ENCODE data around the gene SMARCAD1. TPM values are rescaled to one million over a fixed set of nuclear protein-coding genes. Genes with fewer than 3 reads are reported as not detected.

The SMARCAD1 gene
- total and polyA plus RNA-seq, 9 of the 15 experiments (the other 6 are each of a cell fraction or from before 2014, with no cell fraction given): 11.2 to 52.2 (median 34.6) TPM

- H3K27me3 ChIP-seq (ENCODE audit: control insufficient read depth in 2 of 2, insufficient read depth in 2 of 2, low read length in 2 of 2): no peaks in the 10 kb centered on the region
- no peaks in the 10 kb centered on the region for H4K20me1 ChIP-seq (replicated peaks; ENCODE audit: control insufficient read depth, insufficient read depth, low read length)
- no peaks in the 10 kb centered on the region for H3K9me1 ChIP-seq (ENCODE audit: control insufficient read depth, insufficient read depth, low read length)
- ATAC-seq (peak; percentile 32; the same call in 2 of the 3 replicates), DNase-seq (ENCODE audit: extremely low read depth in 1 of 4, low spot score in 3 of 4) (no peak), FAIRE-seq (no peak)
- in situ Hi-C loops (cut with MboI): no loop called here
- H3K79me2 ChIP-seq (ENCODE audit: control insufficient read depth, insufficient read depth, low read length): peaks cover 55% of the 10 kb centered on the region
- H3K27ac ChIP-seq (ENCODE audit: extremely low read depth, low read depth, low read length): no peak overlapping the region
- 74% methylated on average over 1 of the region's 1 CpG for WGBS (ENCODE audit: insufficient coverage, low coverage, missing lambda C conversion rate)
- peaks cover 69% of the 10 kb centered on the region for H3K36me3 ChIP-seq (ENCODE audit: control insufficient read depth, insufficient read depth, low read length)
- H2AFZ ChIP-seq (ENCODE audit: low read depth, low read length): no peak overlapping the region
- ChIA-PET POLR2A (interaction anchor here (0.8 to 1.9 kb wide), 2 partner anchors 9 to 15 kb away, joined by 3 to 6 read pairs; partner anchors contain the start of gene SMARCAD1), CTCF (ENCODE audit: low intra/inter-chr PET ratio) (no interaction called here)
- no peak overlapping the region for H3K9ac ChIP-seq (ENCODE audit: insufficient read depth in 1 of 2, low read depth in 2 of 2, low read length in 2 of 2)
- no peaks in the 10 kb centered on the region for H3K9me3 ChIP-seq (replicated peaks; ENCODE audit: control insufficient read depth, insufficient read depth, low read depth, low read length)
- BruUV-seq (replicated peaks): no TSS peak
- H3K4me1 ChIP-seq (replicated peaks in 1 of 2; ENCODE audit: control insufficient read depth in 2 of 2, insufficient read depth in 2 of 2, low read length in 2 of 2): no peaks in the 10 kb centered on the region
- H3K4me3 ChIP-seq: no peak overlapping the region
- no peak overlapping the region for H3K4me2 ChIP-seq (ENCODE audit: insufficient read depth, low read length)
- intact Hi-C loops (cut with micrococcal nuclease): no loop called here
- TF ChIP-seq, protein P1, sequence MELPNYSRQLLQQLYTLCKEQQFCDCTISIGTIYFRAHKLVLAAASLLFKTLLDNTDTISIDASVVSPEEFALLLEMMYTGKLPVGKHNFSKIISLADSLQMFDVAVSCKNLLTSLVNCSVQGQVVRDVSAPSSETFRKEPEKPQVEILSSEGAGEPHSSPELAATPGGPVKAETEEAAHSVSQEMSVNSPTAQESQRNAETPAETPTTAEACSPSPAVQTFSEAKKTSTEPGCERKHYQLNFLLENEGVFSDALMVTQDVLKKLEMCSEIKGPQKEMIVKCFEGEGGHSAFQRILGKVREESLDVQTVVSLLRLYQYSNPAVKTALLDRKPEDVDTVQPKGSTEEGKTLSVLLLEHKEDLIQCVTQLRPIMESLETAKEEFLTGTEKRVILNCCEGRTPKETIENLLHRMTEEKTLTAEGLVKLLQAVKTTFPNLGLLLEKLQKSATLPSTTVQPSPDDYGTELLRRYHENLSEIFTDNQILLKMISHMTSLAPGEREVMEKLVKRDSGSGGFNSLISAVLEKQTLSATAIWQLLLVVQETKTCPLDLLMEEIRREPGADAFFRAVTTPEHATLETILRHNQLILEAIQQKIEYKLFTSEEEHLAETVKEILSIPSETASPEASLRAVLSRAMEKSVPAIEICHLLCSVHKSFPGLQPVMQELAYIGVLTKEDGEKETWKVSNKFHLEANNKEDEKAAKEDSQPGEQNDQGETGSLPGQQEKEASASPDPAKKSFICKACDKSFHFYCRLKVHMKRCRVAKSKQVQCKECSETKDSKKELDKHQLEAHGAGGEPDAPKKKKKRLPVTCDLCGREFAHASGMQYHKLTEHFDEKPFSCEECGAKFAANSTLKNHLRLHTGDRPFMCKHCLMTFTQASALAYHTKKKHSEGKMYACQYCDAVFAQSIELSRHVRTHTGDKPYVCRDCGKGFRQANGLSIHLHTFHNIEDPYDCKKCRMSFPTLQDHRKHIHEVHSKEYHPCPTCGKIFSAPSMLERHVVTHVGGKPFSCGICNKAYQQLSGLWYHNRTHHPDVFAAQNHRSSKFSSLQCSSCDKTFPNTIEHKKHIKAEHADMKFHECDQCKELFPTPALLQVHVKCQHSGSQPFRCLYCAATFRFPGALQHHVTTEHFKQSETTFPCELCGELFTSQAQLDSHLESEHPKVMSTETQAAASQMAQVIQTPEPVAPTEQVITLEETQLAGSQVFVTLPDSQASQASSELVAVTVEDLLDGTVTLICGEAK (IDR thresholded peaks at IDR 0.05): no peak
- TF ChIP-seq, protein P1 (CRISPR knock-in tag; IDR thresholded peaks at IDR 0.05): no peak
- TF ChIP-seq E2F4 (CRISPR knock-in tag; IDR thresholded peaks at IDR 0.05; ENCODE audit: low read depth) (no peak), ZC3H11A (IDR thresholded peaks at IDR 0.05; ENCODE audit: low read depth, low read length) (no peak), ZNF609 (CRISPR knock-in tag; IDR thresholded peaks at IDR 0.05; ENCODE audit: borderline replicate concordance) (no peak), POLR2G (IDR thresholded peaks at IDR 0.05; ENCODE audit: low read depth, low read length) (no peak), POU5F1 (IDR thresholded peaks at IDR 0.05; ENCODE audit: borderline replicate concordance, low read depth, low read length, partially characterized antibody) (no peak)
These were observed 14.3 kb downstream of the SMARCAD1 start for GRCh38 chr4:94221916-94222315.

Data from K562 (cell line).